Chondrocyte (in vitro differentiated cells): ENCODE results near the gene METTL22. TPM values are rescaled to one million over a fixed set of nuclear protein-coding genes. Genes with fewer than 3 reads are reported as not detected.

Source experiments
- DNase-seq: peaks from one replicate; pipeline ENCODE4 v3.0.0; 2021; ENCODE audit warnings: mixed read lengths, low spot score
- H3K27ac Mint-ChIP-seq: one replicate; pipeline ENCODE4 v1.8.0; 2021; ENCODE audit warnings: mild to moderate bottlenecking, moderate library complexity, mixed read lengths; ENCODE audit not compliant: unreplicated experiment
- H3K27me3 Mint-ChIP-seq: 2 replicates; pipeline ENCODE4 v1.8.0; 2021; ENCODE audit warnings: low read depth, mixed read lengths
- H3K36me3 Mint-ChIP-seq: 2 replicates; pipeline ENCODE4 v1.8.0; 2021; ENCODE audit warnings: low read depth, mixed read lengths
- H3K4me1 Mint-ChIP-seq: 2 replicates; pipeline ENCODE4 v1.8.0; 2021; ENCODE audit warnings: low read depth, mild to moderate bottlenecking, mixed read lengths
- H3K4me3 Mint-ChIP-seq: one replicate; pipeline ENCODE4 v1.8.0; 2021; ENCODE audit warnings: mild to moderate bottlenecking, moderate library complexity, mixed read lengths; ENCODE audit not compliant: unreplicated experiment
- H3K9me3 Mint-ChIP-seq: 2 replicates; pipeline ENCODE4 v1.8.0; 2021; ENCODE audit warnings: low read depth, mixed read lengths
- CTCF ChIP-seq: fragments of 200-600 bp; sonication (generic); IDR thresholded peaks from 2 replicates; pipeline ENCODE4 v1.5.0; 2021; ENCODE audit warnings: antibody characterized with exemption, mild to moderate bottlenecking, moderate library complexity
- total RNA-seq: library from RNA; stranded (reverse); gene quantifications from 3 replicates; pipeline ENCODE4 v1.2.1, GENCODE V29; 2021

METTL22 gene
- total RNA-seq, 1 donor from 2014 or later = 39.9 TPM

- TF ChIP-seq CTCF = no peak
- Mint-ChIP-seq H3K4me1 (no peaks in the 10 kb centered on the region), H3K36me3 (no peaks in the 10 kb centered on the region), H3K27me3 (peaks cover 46% of the 10 kb centered on the region), H3K4me3 (no peak overlapping the region), H3K27ac (no peak overlapping the region), H3K9me3 (no peaks in the 10 kb centered on the region)
- DNase-seq = no peak
Observed at GRCh38 chr16:8607214-8607613, 14.3 kb upstream of the METTL22 start.

GRCh38 chr16:8611122-8611521 lies 10.4 kb upstream of the METTL22 start:
- H3K27ac Mint-ChIP-seq = no peak overlapping the region
- no peak for DNase-seq
- no peak for TF ChIP-seq CTCF
- H3K36me3 Mint-ChIP-seq = no peaks in the 10 kb centered on the region
- H3K4me3 Mint-ChIP-seq = no peak overlapping the region
- no peaks in the 10 kb centered on the region for H3K4me1 Mint-ChIP-seq
- no peaks in the 10 kb centered on the region for H3K9me3 Mint-ChIP-seq
- peaks cover 47% of the 10 kb centered on the region for H3K27me3 Mint-ChIP-seq

- Mint-ChIP-seq H3K27ac (no peak overlapping the region), H3K9me3 (no peaks in the 10 kb centered on the region), H3K27me3 (peaks cover 47% of the 10 kb centered on the region), H3K4me3 (no peak overlapping the region), H3K4me1 (no peaks in the 10 kb centered on the region), H3K36me3 (no peaks in the 10 kb centered on the region)
- TF ChIP-seq CTCF = no peak
- no peak for DNase-seq
Observed at GRCh38 chr16:8611886-8612600, 9.5 kb upstream of the METTL22 start.

GRCh38 chr16:8614435-8615029 lies 7.0 kb upstream of the METTL22 start:
- Mint-ChIP-seq H3K4me3 (no peak overlapping the region), H3K4me1 (no peaks in the 10 kb centered on the region), H3K9me3 (no peaks in the 10 kb centered on the region), H3K27ac (no peak overlapping the region), H3K27me3 (peaks cover 50% of the 10 kb centered on the region), H3K36me3 (no peaks in the 10 kb centered on the region)
- no peak for DNase-seq
- TF ChIP-seq CTCF = no peak

- no peak for TF ChIP-seq CTCF
- Mint-ChIP-seq H3K27me3 (peaks cover 27% of the 10 kb centered on the region), H3K4me3 (no peak overlapping the region), H3K36me3 (peaks cover 2% of the 10 kb centered on the region), H3K27ac (no peak overlapping the region), H3K4me1 (peaks cover 14% of the 10 kb centered on the region), H3K9me3 (no peaks in the 10 kb centered on the region)
- DNase-seq = no peak
Observed at GRCh38 chr16:8619671-8620370, 1.7 kb upstream of the METTL22 start.
